GM19463 (cell line): ENCODE data around the gene PHOX2A.

Source experiments
- ATAC-seq: cut with Tn5 transposase; IDR thresholded peaks from one replicate; pipeline ENCODE4 v1.9.1; 2021; ENCODE audit warnings: mild to moderate bottlenecking, moderate library complexity; ENCODE audit not compliant: unreplicated experiment

The PHOX2A gene

GRCh38 chr11:72235351-72236057 lies 8.5 kb downstream of the PHOX2A start:
- ATAC-seq, result no peak

- no peak for ATAC-seq
Measured at GRCh38 chr11:72234920-72235319, 9.1 kb downstream of the PHOX2A start.

GRCh38 chr11:72234514-72234830 lies 9.5 kb downstream of the PHOX2A start:
- ATAC-seq, result no peak

GRCh38 chr11:72233773-72234513 lies 10.0 kb downstream of the PHOX2A start:
- ATAC-seq, result no peak

- ATAC-seq, result no peak
Measured at GRCh38 chr11:72233056-72233772, 10.8 kb downstream of the PHOX2A start.

GRCh38 chr11:72232260-72233055 lies 11.5 kb downstream of the PHOX2A start:
- no peak for ATAC-seq

- no peak for ATAC-seq
Measured at GRCh38 chr11:72231396-72232259, 12.3 kb downstream of the PHOX2A start.

- no peak for ATAC-seq
Measured at GRCh38 chr11:72230764-72231365, 13.1 kb downstream of the PHOX2A start.

- no peak for ATAC-seq
Measured at GRCh38 chr11:72229925-72230763, 13.8 kb downstream of the PHOX2A start.

- ATAC-seq, result no peak
Measured at GRCh38 chr11:72229336-72229924, 14.5 kb downstream of the PHOX2A start.

GRCh38 chr11:72228844-72229231 lies 15.1 kb downstream of the PHOX2A start:
- no peak for ATAC-seq

GRCh38 chr11:72228229-72228843 lies 15.6 kb downstream of the PHOX2A start:
- no peak for ATAC-seq

GRCh38 chr11:72227316-72228228 lies 16.4 kb downstream of the PHOX2A start:
- ATAC-seq, result no peak

GRCh38 chr11:72226701-72227100 lies 17.3 kb downstream of the PHOX2A start:
- ATAC-seq, result no peak

GRCh38 chr11:72225411-72225951 lies 18.5 kb downstream of the PHOX2A start:
- no peak for ATAC-seq

GRCh38 chr11:72224564-72225410 lies 19.2 kb downstream of the PHOX2A start, which contains the start of gene INPPL1:
INPPL1 (plus strand) TSS chr11:72224767; CDS start chr11:72224985, 218 bp downstream.
- no peak for ATAC-seq
